GM19395 (cell line): ENCODE data around the gene HIPK1.

Experiments
- ATAC-seq: cut with Tn5 transposase; IDR thresholded peaks from one replicate; pipeline ENCODE4 v1.9.1; 2021; ENCODE audit warnings: mild to moderate bottlenecking, moderate library complexity; ENCODE audit not compliant: unreplicated experiment

The HIPK1 gene

DNA sequence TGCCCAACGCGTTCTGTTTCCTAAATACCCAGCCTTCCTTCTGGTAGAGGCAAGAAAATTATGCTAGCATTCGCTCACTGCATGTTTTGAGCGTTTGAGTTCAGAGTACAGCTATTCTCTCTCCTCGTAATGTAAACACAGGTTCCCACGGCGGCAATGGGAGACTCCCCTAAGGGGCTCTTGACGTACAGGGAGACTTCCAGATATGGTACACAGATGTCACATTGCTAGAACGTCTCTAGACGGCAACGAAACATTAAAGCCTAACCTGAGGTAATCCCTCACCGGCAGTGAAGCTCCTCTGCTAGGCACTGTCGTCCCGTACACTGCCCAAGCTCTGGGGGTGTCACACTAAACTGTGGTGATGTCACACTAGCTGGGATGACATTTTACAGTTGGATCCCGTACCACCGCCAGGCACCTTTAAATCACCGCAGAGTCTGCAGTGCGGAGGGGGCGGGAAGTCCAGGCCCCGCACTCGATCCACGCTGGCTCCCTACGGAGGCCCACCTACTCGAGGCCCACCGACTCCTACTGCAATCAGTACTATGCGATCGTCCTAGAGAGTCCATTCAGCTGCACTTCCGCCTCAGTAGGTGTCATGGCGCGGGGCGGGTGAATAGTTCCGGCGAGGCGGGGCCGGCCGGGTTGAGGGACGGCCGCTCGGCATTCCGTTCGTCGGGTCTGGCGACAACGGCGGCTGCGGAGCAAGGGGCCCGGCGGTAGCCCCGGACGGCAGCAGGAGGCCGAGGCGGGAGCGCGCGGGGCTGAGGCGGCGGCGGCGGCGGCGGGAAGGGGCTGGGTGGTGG lies at the start of gene HIPK1:
HIPK1 (plus strand) TSS at position 384 of the 809 bp plus-strand sequence.
- ATAC-seq = peak; percentile 68

DNA sequence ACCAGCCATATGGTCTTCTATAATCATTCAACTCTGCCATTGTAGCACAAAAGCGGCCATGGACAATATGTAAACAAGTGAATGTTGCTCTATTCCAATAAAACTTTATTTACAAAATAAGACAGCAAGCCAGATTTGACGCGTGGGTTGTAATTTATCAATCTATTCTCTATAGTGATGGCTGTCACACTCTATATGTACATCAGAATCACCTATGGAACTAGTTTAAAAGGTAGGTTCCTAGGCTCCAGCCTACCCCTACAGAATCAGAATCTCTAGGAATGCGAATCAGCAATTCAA lies 49.4 kb upstream of the HIPK1 start:
- ATAC-seq = no peak

DNA sequence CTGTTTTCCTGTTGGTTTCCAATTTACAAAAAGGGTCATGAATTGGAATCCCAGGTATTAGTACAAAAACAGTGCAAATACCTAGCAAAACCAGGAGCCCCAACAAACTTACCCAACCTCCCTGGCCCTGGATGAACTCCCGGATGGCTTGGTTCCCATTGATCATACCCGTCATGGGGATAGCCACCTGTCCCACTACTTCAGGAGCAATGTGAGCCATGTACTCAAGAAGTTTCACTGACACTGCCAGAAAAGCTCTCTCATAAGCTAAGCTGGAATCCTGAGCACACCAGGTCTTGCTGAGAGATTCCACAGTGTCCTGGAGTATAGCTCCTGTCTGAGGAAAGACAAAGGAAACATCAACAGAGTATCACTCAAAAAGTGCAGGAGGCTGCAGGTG lies 47.5 kb upstream of the HIPK1 start:
- no peak for ATAC-seq

DNA sequence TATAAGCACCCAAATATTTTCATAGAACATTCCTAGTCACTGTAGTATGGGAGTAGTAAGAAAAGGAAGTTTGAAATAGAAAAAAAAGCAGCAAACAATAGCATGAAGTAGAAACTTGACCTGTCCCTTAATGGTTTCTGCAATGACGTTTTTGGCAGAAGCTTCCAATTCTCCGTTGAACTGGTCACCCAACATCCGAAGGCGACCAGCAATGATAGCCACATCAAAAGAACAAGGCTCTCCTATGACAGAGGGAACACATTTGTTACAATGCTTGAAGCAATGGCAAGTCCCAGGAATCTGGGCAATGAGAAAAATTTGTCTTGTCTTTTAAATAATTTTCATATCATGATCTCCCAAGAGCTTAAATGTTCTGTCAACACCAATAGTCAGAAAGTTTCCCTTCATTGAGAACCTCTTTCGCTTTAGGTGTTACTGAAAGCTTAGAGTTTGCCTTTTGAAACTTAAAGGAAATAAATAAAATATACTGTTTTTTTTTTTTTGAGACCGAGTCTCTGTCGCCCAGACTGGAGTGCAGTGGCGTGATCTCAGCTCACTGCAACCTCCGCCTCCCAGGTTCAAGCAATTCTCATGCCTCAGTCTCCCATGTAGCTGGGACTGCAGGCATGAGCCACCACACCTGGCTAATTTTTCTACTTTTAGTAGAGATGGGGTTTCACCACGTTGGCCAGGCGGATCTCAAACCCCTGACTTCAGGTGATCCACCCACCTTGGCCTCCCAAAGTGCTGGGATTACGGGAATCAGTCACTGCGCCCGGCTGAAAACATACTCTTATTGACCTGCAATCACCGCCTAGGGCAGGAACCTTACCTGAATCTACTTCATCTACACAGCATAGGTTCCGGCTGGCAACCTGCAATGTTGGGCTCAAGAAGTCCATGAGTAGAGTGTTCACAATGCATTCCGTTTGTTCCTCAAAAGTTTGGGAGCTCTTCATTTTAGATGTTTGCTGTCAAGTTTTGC lies 42.4 kb upstream of the HIPK1 start:
- ATAC-seq = no peak

- no peak for ATAC-seq
Observed at GRCh38 chr1:113887402-113888175, 41.5 kb upstream of the HIPK1 start, which contains the start of gene BCL2L15. Gene BCL2L15 (minus strand): TSS chr1:113887581. CDS start chr1:113887375, 206 bp downstream.

DNA sequence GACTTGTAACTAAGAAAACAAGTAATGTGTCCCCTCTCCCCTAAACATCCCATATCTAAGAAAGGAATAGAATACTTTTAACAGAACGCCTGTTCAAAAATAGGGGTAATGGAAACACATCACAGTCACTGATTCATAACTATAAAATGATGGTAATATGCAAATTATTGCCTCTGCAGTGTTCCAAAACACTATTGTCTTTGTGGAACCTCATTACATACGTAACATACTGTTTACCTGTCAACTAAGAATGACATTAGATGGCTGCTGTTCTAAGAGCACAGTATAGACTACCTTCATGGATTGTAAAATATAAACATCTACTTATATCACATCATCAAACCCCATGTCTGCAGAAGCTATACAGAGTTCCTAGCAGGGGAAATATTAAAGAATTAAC lies 38.3 kb upstream of the HIPK1 start:
- no peak for ATAC-seq

- ATAC-seq = no peak
Observed at GRCh38 chr1:113891631-113892220, 37.4 kb upstream of the HIPK1 start.

DNA sequence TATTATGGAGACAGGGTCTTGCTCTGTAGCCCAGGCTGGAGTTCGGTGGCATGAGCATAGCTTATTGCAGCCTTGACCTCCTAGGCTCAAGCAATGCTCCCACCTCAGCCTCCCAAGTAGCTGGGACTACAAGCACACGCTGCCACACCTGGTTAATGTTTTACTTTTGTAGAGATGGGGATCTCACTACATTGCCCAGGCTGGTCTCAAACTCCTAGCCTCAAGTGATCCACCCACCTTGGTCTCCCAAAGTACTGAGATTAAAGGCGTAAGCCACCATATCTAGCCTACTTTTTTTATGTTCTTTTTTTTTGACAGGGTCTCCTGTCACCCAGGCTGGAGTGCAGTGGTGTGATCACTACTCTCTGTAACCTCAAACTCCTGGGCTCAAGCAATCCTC lies 35.9 kb upstream of the HIPK1 start:
- ATAC-seq = no peak

DNA sequence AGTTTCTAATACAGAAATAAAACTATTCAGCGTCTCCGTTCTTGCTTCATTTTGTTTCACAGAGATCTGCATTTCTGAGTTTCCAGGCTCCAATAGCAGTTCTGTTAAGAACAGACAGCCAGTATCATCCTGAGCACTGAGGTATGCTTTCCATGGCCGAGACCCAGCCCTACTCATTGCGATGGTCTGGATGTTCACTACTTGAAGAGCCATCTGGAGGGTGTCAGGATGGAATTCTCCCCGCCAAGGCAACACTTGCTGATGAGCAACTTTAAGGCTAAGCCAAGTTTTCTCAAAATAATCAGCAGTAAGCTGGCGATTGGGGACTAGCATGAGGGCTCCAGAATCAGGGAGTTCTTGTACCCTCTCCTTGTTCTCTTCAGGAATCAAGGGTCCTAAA lies 34.0 kb upstream of the HIPK1 start:
- ATAC-seq = no peak

- ATAC-seq = no peak
Observed at GRCh38 chr1:113895961-113896360, 33.2 kb upstream of the HIPK1 start.

DNA sequence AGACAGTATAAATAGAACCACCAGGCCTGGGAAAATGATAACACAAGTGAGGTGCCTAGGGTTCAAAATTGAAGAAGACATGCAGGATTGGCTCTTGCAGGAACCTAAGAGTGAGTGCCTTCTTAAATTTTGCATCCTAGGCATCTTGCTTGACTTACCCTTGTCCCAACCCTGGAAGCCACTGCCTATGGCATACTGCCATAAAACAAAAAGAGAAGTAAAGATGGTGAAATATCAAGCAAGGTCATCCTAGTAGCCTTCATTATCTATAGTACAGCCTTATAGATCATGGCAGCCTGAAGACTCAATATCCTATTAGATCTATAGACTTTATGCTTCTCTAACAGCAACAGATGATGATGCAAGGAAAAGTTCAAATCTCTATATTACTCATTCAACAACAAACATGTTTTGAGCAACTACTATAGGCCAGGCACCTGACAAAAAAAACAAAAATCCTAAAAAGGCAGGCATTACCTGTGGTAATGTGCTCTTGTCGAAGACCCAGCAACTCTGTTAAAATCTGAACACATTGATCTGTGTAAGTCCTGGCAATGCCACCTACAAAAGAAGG lies 30.8 kb upstream of the HIPK1 start:
- no peak for ATAC-seq

DNA sequence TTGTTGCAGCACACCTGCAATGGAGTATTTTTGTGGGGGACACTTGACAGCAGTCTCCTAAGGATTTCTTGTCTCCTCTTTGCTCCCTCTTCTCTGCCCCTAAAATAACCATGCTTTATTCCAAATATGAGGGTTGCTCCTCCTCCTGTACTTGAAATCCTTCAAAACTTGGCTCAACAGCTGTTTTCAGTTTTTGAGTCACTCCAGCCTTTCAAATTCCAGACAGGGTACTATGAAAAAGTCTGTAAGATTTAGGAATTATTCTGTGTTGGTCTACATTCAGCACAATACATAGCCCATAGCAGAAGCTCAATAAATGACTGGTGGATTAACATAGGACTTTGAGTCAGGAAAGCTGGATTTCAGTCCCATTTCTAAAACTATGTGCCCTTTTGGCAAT lies 30.0 kb upstream of the HIPK1 start:
- no peak for ATAC-seq

GRCh38 chr1:113901191-113901590 lies 27.9 kb upstream of the HIPK1 start:
- no peak for ATAC-seq

- ATAC-seq = no peak
Observed at GRCh38 chr1:113903501-113904292, 25.4 kb upstream of the HIPK1 start.

DNA sequence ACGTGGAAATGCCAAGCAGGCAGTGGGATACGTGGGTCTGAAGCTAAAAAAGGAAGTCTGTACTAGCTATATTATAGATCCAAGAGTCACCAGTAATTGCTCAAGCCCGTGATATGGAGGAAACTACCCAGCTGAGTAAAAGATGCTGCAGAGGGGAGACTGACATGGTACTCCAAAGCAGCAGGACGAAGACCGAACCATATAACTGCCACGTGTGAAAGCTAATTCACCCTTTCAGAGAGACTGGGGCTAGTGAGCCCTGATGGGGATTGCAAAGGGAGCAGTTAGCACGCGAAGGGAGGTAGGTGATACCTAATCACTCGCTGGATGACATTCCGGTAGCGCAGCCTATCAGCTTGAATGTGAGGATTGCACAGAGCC lies 24.8 kb upstream of the HIPK1 start:
- peak; percentile 45 for ATAC-seq

DNA sequence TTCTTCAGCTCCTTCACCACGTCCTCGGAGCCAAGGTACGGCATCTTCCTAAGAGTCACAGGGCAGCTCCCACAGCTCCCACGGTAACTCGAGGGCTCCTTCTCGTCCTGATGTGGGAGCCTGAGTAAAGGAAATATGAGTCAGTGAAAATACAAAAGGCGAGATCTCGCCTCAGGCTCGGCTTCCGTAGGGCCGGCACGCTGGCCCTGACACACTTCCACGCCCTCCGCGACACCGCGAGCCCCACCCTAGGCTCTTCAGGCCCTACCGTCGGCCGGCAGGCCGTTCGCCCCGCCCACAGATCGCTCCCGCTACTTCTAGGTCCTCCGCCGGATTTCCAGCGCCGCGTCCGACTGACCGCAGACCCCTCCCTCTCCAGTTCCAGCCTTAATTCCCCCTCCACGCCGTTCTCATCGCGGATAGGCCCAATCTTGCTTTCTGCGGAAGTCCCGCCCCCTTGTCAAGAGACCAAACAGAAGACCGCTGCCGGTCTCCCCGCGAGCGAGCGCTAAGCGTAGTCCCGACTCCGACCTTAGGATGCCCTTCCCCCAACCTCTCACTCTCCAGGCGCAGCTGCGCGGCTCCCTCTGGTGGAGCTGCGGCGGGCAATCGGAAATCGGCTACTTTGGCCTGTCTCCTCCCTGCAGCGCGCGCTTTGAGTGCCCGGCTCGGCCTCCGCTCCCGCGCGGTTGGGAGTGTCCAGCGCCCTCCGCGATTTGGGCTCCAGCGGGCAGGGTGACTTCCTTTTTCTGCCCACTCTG lies 24.3 kb upstream of the HIPK1 start, which contains the start of the genes AP4B1 and DCLRE1B:
AP4B1 (minus strand) TSS at position 126 of the 761 bp plus-strand sequence; CDS start at position 44, 82 bp downstream.
DCLRE1B (plus strand) TSS at position 653 of the 761 bp plus-strand sequence. CDS start 261 bp downstream, outside the sequence.
- ATAC-seq = peak; percentile 90

GRCh38 chr1:113905435-113905861 lies 23.7 kb upstream of the HIPK1 start:
- ATAC-seq = peak; percentile 5

DNA sequence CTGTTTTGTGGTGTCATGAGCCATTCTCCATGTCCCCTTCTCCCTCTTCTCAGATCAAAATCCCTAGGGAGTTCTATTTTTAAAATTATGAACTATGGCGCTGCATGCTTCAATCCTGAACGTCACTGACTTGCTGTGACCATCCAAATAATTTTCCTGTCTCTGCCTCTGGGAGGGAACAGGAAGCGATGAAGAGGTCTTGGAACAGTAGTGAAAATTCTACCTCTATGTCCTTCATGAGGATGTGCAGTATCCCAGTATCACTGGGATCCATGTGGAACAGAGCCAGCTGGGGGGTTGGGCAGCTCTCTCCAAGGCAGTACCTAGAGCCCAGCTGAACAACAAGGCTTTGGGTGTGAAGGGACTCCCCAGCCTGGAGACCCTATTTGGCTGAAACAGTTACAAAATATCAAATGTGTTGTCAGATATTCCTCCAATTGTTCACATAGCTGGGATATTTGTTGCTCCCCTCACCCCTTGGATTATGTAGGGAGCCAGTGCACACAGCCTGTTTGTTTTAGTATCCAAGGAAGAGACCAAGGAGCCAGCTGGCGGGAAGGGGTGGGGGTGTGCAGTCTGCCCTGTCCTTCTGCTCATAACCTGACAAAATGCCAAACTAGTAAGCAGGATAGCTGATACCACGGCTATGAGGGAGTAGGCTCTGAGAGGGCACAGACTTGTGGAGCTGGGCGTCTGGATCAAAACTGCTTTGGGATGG lies 16.4 kb upstream of the HIPK1 start:
- ATAC-seq = no peak
